Coronary artery (tissue), 2 donors: ENCODE results near the gene NFKBIE.
A peak's percentile ranks its signal among the peaks of the same experiment; 100 is the strongest.

Source experiments
- DNase-seq: peaks from one replicate; pipeline ENCODE4 v3.0.0-alpha.2; 2017; ENCODE audit warnings: low spot score
- H3K27ac ChIP-seq, 2 donors: fragments of 200-600 bp; sonication (generic); one replicate each; pipeline ENCODE4 v1.5.1; 2016 to 2019
- H3K4me3 ChIP-seq: fragments of 200-600 bp; sonication (generic); 2 replicates; pipeline ENCODE4 v1.5.1; 2016; ENCODE audit warnings: mild to moderate bottlenecking, moderate library complexity
- CTCF ChIP-seq: fragments of 200-600 bp; sonication (generic); IDR thresholded peaks from one replicate; pipeline ENCODE4 v1.5.1; 2019; ENCODE audit warnings: antibody characterized with exemption

The NFKBIE gene

GRCh38 chr6:44253307-44254101 lies 11.8 kb downstream of the NFKBIE start:
- DNase-seq = no peak
- no peak overlapping the region for H3K27ac ChIP-seq
- no peak for TF ChIP-seq CTCF
- no peak overlapping the region for H3K4me3 ChIP-seq

GRCh38 chr6:44251576-44252524 lies 13.5 kb downstream of the NFKBIE start:
- H3K4me3 ChIP-seq = no peak overlapping the region
- DNase-seq = no peak
- H3K27ac ChIP-seq = no peak overlapping the region
- no peak for TF ChIP-seq CTCF

GRCh38 chr6:44250718-44251123 lies 14.6 kb downstream of the NFKBIE start:
- no peak overlapping the region for H3K27ac ChIP-seq
- no peak for TF ChIP-seq CTCF
- no peak for DNase-seq

GRCh38 chr6:44250067-44250717 lies 15.2 kb downstream of the NFKBIE start:
- no peak overlapping the region for H3K4me3 ChIP-seq

More at GRCh38 chr6:44250718-44251123, 14.6 kb downstream of the NFKBIE start:
- no peak overlapping the region for H3K4me3 ChIP-seq

GRCh38 chr6:44249082-44249748 lies 16.1 kb downstream of the NFKBIE start:
- H3K27ac ChIP-seq = no peak overlapping the region
- TF ChIP-seq CTCF = no peak
- H3K4me3 ChIP-seq = peak overlapping the region; percentile 79
- no peak for DNase-seq

More at GRCh38 chr6:44250067-44250717, 15.2 kb downstream of the NFKBIE start:
- TF ChIP-seq CTCF = no peak
- no peak for DNase-seq
- no peak overlapping the region for H3K27ac ChIP-seq

GRCh38 chr6:44248579-44248978 lies 16.8 kb downstream of the NFKBIE start:
- no peak for DNase-seq
- Histone ChIP-seq H3K27ac (peak overlapping the region; percentile 100), H3K4me3 (peak overlapping the region; percentile 79)
- no peak for TF ChIP-seq CTCF
